Right forelimb (tissue), 1 donor: ENCODE measurements around the gene SNX5.

Experiments
- DNase-seq: peaks from one replicate; pipeline ENCODE4 v3.0.0-alpha.2; 2018

The SNX5 gene

GRCh38 chr20:17939622-17940223 is 28.9 kb downstream of the SNX5 start:
- DNase-seq = peak; percentile 31

- peak; percentile 83 for DNase-seq
These were observed 29.5 kb downstream of the SNX5 start for GRCh38 chr20:17938871-17939619.

- DNase-seq = peak; percentile 89
These were observed 31.5 kb downstream of the SNX5 start for GRCh38 chr20:17936761-17937732.

GRCh38 chr20:17936286-17936760 is 32.3 kb downstream of the SNX5 start:
- no peak for DNase-seq

GRCh38 chr20:17935761-17936160 is 32.8 kb downstream of the SNX5 start:
- no peak for DNase-seq

GRCh38 chr20:17935186-17935585 is 33.4 kb downstream of the SNX5 start:
- no peak for DNase-seq

GRCh38 chr20:17934141-17934862 is 34.3 kb downstream of the SNX5 start:
- no peak for DNase-seq

GRCh38 chr20:17933711-17934110 is 34.9 kb downstream of the SNX5 start:
- DNase-seq = no peak

- DNase-seq = no peak
These were observed 35.5 kb downstream of the SNX5 start for GRCh38 chr20:17933121-17933520.

GRCh38 chr20:17932396-17932795 is 36.2 kb downstream of the SNX5 start:
- DNase-seq = no peak

- DNase-seq = no peak
These were observed 37.1 kb downstream of the SNX5 start for GRCh38 chr20:17931513-17931912.

GRCh38 chr20:17928633-17929311 is 39.8 kb downstream of the SNX5 start:
- DNase-seq = no peak

- DNase-seq = no peak
These were observed 40.4 kb downstream of the SNX5 start for GRCh38 chr20:17928211-17928611.

- no peak for DNase-seq
These were observed 42.7 kb downstream of the SNX5 start for GRCh38 chr20:17925940-17926300.

GRCh38 chr20:17925141-17925939 is 43.3 kb downstream of the SNX5 start:
- peak; percentile 76 for DNase-seq

GRCh38 chr20:17921774-17922173 is 46.8 kb downstream of the SNX5 start:
- no peak for DNase-seq

- no peak for DNase-seq
These were observed 49.4 kb downstream of the SNX5 start for GRCh38 chr20:17919149-17919548.

GRCh38 chr20:17917832-17918618 is 50.6 kb downstream of the SNX5 start:
- DNase-seq = no peak

GRCh38 chr20:17916433-17916891 is 52.1 kb downstream of the SNX5 start:
- no peak for DNase-seq

GRCh38 chr20:17914957-17915356 is 53.6 kb downstream of the SNX5 start:
- no peak for DNase-seq
